Measurements from ENCODE around the gene HCK. TPM values are rescaled to one million over a fixed set of nuclear protein-coding genes. Genes with fewer than 3 reads are reported as not detected.
"Not testable (repeated sequence)": the region's sequence is repeated elsewhere in the genome, so short reads cannot be mapped to it uniquely, and the experiment has no call there.

Gene HCK
- total RNA-seq, 2 donors from 2014 or later = 0.24 to 0.40 TPM

DNA sequence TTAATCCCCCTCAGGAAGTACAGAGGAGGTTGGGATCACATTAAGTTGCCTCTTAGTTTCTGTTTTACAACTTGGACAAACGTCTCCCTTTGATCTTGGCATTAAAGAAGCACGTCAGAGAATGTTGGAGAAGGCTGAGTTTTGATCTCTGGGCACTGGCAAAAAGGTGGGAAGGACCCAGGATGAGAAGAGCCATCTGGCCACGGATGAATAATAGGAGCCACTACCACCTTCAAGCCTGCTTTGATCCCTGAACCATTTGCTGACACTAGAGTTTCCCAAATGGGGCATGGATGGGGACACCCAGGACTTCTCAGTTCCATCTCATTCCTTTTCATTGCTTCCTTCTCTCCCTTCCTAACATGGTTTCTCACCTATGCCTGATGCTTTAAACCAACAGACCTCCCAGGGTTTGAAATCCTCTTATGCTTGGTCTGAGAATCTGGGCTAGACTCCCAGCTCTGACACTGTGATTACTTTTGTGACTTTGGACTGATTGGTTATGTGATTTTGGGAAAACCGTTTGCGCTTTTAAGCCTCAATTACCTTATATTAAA is 63.2 kb downstream of the HCK start:
- Histone ChIP-seq H3K4me1 (ENCODE audit: control insufficient read depth, insufficient read depth, low read length) (peaks cover 9% of the 10 kb centered on the region), H3K36me3 (ENCODE audit: control insufficient read depth, insufficient read depth, low read length) (peaks cover 5% of the 10 kb centered on the region), H3K27ac (ENCODE audit: low read depth, low read length) (no peak overlapping the region), H3K27me3 (ENCODE audit: control insufficient read depth, insufficient read depth, low read length, poor library complexity, severe bottlenecking) (no peaks in the 10 kb centered on the region), H3K9me3 (ENCODE audit: control insufficient read depth, low read length) (no peaks in the 10 kb centered on the region), H3K9ac (ENCODE audit: extremely low read depth, low read length, poor library complexity, severe bottlenecking) (no peak overlapping the region), H3K4me3 (ENCODE audit: low read length) (no peak overlapping the region)
- Mint-ChIP-seq H3K27me3 (ENCODE audit: insufficient read depth) (no peaks in the 10 kb centered on the region), H3K9me3 (peaks cover under 1% of the 10 kb centered on the region), H3K36me3 (ENCODE audit: low read depth) (peaks cover 22% of the 10 kb centered on the region), H3K27ac (peak overlapping the region; percentile 31), H3K4me1 (peaks cover 36% of the 10 kb centered on the region), H3K4me3 (no peak overlapping the region)
- 70 to 76% methylated on average over 2 to 3 of the region's 5 CpGs for WGBS, 2 experiments (ENCODE audit: insufficient coverage in 1 of 2, insufficient read length in 1 of 2)
- TF ChIP-seq, protein P1, sequence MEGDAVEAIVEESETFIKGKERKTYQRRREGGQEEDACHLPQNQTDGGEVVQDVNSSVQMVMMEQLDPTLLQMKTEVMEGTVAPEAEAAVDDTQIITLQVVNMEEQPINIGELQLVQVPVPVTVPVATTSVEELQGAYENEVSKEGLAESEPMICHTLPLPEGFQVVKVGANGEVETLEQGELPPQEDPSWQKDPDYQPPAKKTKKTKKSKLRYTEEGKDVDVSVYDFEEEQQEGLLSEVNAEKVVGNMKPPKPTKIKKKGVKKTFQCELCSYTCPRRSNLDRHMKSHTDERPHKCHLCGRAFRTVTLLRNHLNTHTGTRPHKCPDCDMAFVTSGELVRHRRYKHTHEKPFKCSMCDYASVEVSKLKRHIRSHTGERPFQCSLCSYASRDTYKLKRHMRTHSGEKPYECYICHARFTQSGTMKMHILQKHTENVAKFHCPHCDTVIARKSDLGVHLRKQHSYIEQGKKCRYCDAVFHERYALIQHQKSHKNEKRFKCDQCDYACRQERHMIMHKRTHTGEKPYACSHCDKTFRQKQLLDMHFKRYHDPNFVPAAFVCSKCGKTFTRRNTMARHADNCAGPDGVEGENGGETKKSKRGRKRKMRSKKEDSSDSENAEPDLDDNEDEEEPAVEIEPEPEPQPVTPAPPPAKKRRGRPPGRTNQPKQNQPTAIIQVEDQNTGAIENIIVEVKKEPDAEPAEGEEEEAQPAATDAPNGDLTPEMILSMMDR (conservative IDR thresholded peaks at IDR 0.05) = no peak
- no peak for DNase-seq

DNA sequence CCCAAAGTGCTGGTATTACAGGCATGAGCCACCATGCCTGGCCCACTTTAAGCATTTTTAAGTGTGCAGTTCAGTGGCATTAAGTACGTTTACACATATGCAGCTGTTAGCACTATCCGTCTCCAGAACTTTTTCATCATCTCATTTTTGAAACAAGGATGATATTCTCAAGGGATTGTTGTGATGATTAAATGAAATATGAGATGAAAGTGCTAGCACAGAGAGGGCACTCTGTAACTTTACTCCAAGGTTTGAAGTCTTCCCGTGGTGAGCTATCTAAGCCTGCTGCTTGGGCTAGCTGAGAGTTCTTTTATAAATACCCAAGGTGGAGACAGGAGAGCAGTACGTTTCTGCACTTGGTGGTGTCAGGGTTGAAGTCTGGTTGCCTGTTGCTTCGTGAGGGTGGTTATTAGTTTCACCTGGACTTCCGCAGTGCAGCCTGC is 64.1 kb downstream of the HCK start:
- Mint-ChIP-seq H3K27ac (peak overlapping the region; percentile 9), H3K4me3 (peak overlapping the region; percentile 2), H3K9me3 (peaks cover 7% of the 10 kb centered on the region), H3K36me3 (ENCODE audit: low read depth) (peaks cover 22% of the 10 kb centered on the region), H3K27me3 (ENCODE audit: insufficient read depth) (no peaks in the 10 kb centered on the region), H3K4me1 (peaks cover 35% of the 10 kb centered on the region)
- no peak overlapping the region for H3K9ac ChIP-seq (ENCODE audit: extremely low read depth, low read length, poor library complexity, severe bottlenecking)
- TF ChIP-seq, protein P1 (conservative IDR thresholded peaks at IDR 0.05) = no peak
- DNase-seq = no peak
- H3K27ac ChIP-seq (ENCODE audit: low read depth, low read length) = no peak overlapping the region
- peak overlapping the region; percentile 56 for H3K4me3 ChIP-seq (ENCODE audit: low read length)
- H3K4me1 ChIP-seq (ENCODE audit: control insufficient read depth, insufficient read depth, low read length) = peaks cover 9% of the 10 kb centered on the region
- 69 to 77% methylated on average over 2 to 6 of the region's 6 CpGs for WGBS, 2 experiments (ENCODE audit: insufficient coverage in 1 of 2, insufficient read length in 1 of 2)
- H3K36me3 ChIP-seq (ENCODE audit: control insufficient read depth, insufficient read depth, low read length) = peaks cover 5% of the 10 kb centered on the region
- H3K27me3 ChIP-seq (ENCODE audit: control insufficient read depth, insufficient read depth, low read length, poor library complexity, severe bottlenecking) = no peaks in the 10 kb centered on the region
- H3K9me3 ChIP-seq (ENCODE audit: control insufficient read depth, low read length) = peaks cover 7% of the 10 kb centered on the region

DNA sequence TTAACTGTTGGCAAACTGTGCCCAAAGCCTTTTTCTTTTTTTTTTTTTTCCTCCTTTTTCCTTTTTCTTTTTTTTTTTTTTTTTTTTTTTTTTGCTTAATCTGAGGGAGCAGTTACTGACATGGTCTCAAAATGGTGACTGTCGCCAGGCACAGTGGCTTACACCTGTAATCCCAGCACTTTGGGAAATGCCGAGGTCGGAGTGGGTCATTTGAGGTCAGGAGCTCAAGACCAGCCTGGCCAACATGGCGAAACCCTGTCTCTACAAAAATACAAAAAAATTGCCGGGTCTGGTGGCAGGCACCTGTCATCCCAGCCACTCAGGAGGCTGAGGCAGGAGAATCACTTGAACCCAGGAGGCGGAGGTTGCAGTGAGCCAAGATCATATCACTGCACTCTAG is 64.8 kb downstream of the HCK start:
- peaks cover 10% of the 10 kb centered on the region for H3K9me3 Mint-ChIP-seq
- peaks cover 35% of the 10 kb centered on the region for H3K4me1 Mint-ChIP-seq
- not testable (repeated sequence) for H3K27ac Mint-ChIP-seq; H3K4me3 ChIP-seq (ENCODE audit: low read length); H3K27me3 Mint-ChIP-seq (ENCODE audit: insufficient read depth); H3K36me3 ChIP-seq (ENCODE audit: control insufficient read depth, insufficient read depth, low read length); H3K4me1 ChIP-seq (ENCODE audit: control insufficient read depth, insufficient read depth, low read length); H3K27ac ChIP-seq (ENCODE audit: low read depth, low read length); H3K27me3 ChIP-seq (ENCODE audit: control insufficient read depth, insufficient read depth, low read length, poor library complexity, severe bottlenecking); H3K9me3 ChIP-seq (ENCODE audit: control insufficient read depth, low read length); DNase-seq; H3K9ac ChIP-seq (ENCODE audit: extremely low read depth, low read length, poor library complexity, severe bottlenecking)
- H3K36me3 Mint-ChIP-seq (ENCODE audit: low read depth) = peaks cover 19% of the 10 kb centered on the region
- WGBS, 2 experiments (ENCODE audit: insufficient coverage in 1 of 2, insufficient read length in 1 of 2) = 94 to 100% methylated on average over 5 to 6 of the region's 6 CpGs
- H3K4me3 Mint-ChIP-seq = peak overlapping the region; percentile 2

DNA sequence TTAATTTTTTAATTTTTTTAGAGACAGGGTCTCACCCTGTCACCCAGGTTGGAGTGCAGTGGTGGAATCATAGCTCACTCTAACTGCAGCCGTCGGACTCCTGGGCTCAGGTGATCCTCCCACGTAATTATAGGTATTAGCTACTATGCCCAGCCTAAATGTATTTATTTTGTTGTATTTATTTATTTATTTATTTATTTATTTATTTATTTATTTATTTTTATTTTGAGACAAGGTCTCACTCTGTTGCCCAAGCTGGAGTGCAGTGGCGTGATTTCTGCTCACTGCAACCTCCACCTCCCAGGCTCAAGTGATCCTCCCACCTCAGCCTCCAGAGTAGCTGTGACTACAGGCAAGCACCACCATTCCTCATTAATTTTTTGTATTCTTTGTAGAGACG is 66.4 kb downstream of the HCK start:
- H3K9ac ChIP-seq (ENCODE audit: extremely low read depth, low read length, poor library complexity, severe bottlenecking) = not testable (repeated sequence)
- 93 to 98% methylated on average over 3 to 5 of the region's 5 CpGs for WGBS, 2 experiments (ENCODE audit: insufficient coverage in 1 of 2, insufficient read length in 1 of 2)

More for the DNA sequence above, 66.4 kb downstream of the HCK start:
- not testable (repeated sequence) for H3K27ac Mint-ChIP-seq; H3K36me3 ChIP-seq (ENCODE audit: control insufficient read depth, insufficient read depth, low read length); H3K27me3 Mint-ChIP-seq (ENCODE audit: insufficient read depth); H3K27me3 ChIP-seq (ENCODE audit: control insufficient read depth, insufficient read depth, low read length, poor library complexity, severe bottlenecking); H3K4me1 ChIP-seq (ENCODE audit: control insufficient read depth, insufficient read depth, low read length); DNase-seq; H3K27ac ChIP-seq (ENCODE audit: low read depth, low read length); H3K4me3 Mint-ChIP-seq; H3K4me3 ChIP-seq (ENCODE audit: low read length)
- H3K9me3 ChIP-seq (ENCODE audit: control insufficient read depth, low read length) = peaks cover 11% of the 10 kb centered on the region
- peaks cover 24% of the 10 kb centered on the region for H3K36me3 Mint-ChIP-seq (ENCODE audit: low read depth)
- H3K9me3 Mint-ChIP-seq = peaks cover 21% of the 10 kb centered on the region
- H3K4me1 Mint-ChIP-seq = peaks cover 35% of the 10 kb centered on the region
